Hematopoietic multipotent progenitor cell treated with erythropoietin and hydrocortisone succinate and interleukin-3 and kit ligand, for 6 days (in vitro differentiated cells): ENCODE measurements around the gene ARHGEF1.

Experiments used
- DNase-seq: peaks from one replicate; pipeline ENCODE4 v3.0.0-alpha.2; 2015

ARHGEF1 gene

GRCh38 chr19:41883821-41884733 is 1.1 kb downstream of the ARHGEF1 start:
- DNase-seq: peak; percentile 98

- peak; percentile 50 for DNase-seq
Measured at GRCh38 chr19:41886761-41887710, 4.1 kb downstream of the ARHGEF1 start.

- no peak for DNase-seq
Measured at GRCh38 chr19:41887711-41888382, 4.9 kb downstream of the ARHGEF1 start.

- DNase-seq: no peak
Measured at GRCh38 chr19:41888926-41889325, 5.9 kb downstream of the ARHGEF1 start.

GRCh38 chr19:41889896-41890295 is 6.9 kb downstream of the ARHGEF1 start:
- DNase-seq: no peak

- DNase-seq: no peak
Measured at GRCh38 chr19:41890936-41891335, 8.0 kb downstream of the ARHGEF1 start.

GRCh38 chr19:41892173-41892902 is 9.4 kb downstream of the ARHGEF1 start:
- no peak for DNase-seq

GRCh38 chr19:41893899-41894298 is 10.9 kb downstream of the ARHGEF1 start:
- DNase-seq: peak; percentile 35

- no peak for DNase-seq
Measured at GRCh38 chr19:41894350-41894749, 11.4 kb downstream of the ARHGEF1 start.

GRCh38 chr19:41895745-41896580 is 13.0 kb downstream of the ARHGEF1 start:
- peak; percentile 56 for DNase-seq

GRCh38 chr19:41896581-41896942 is 13.6 kb downstream of the ARHGEF1 start:
- DNase-seq: no peak

GRCh38 chr19:41897181-41897580 is 14.2 kb downstream of the ARHGEF1 start:
- no peak for DNase-seq

- DNase-seq: no peak
Measured at GRCh38 chr19:41897820-41898219, 14.8 kb downstream of the ARHGEF1 start.

GRCh38 chr19:41898235-41898634 is 15.3 kb downstream of the ARHGEF1 start:
- no peak for DNase-seq

GRCh38 chr19:41901707-41902360 is 18.9 kb downstream of the ARHGEF1 start:
- DNase-seq: no peak

- DNase-seq: no peak
Measured at GRCh38 chr19:41902594-41902993, 19.6 kb downstream of the ARHGEF1 start.

GRCh38 chr19:41903193-41903953 is 20.4 kb downstream of the ARHGEF1 start:
- DNase-seq: no peak

- DNase-seq: no peak
Measured at GRCh38 chr19:41904118-41904870, 21.3 kb downstream of the ARHGEF1 start.
